Sigmoid colon (tissue), 4 donors: ENCODE data around the gene JAG2.

ENCODE experiments used
- CTCF ChIP-seq, 4 experiments: fragments of 450-650 bp in 3 of 4; fragments of 200-600 bp in 1 of 4; IDR thresholded peaks; one replicate each; pipeline ENCODE4 v1.5.1; 2016 to 2019; ENCODE audit warnings: antibody characterized with exemption in 4 of 4, mild to moderate bottlenecking in 3 of 4, moderate library complexity in 2 of 4
- POLR2AphosphoS5 ChIP-seq, 4 donors: sonication (generic); formaldehyde crosslinking; IDR thresholded peaks; one replicate each; pipeline ENCODE4 v1.6.1; 2017; ENCODE audit warnings: antibody characterized with exemption in 4 of 4

- no peak for TF ChIP-seq CTCF (IDR thresholded peaks at IDR 0.05)
- no peak for TF ChIP-seq POLR2AphosphoS5 (IDR thresholded peaks at IDR 0.05)
These were observed 47.0 kb upstream of the JAG2 start for GRCh38 chr14:105215602-105216001.
